Kidney (tissue), 14 donors: ENCODE data around the gene RASAL1. TPM values are rescaled to one million over a fixed set of nuclear protein-coding genes. Genes with fewer than 3 reads are reported as not detected.

Experiments
- DNase-seq, 5 donors: peaks; one replicate each; pipeline ENCODE4 v3.0.0-alpha.2; 2013 to 2020
- FAIRE-seq: peaks from 2 replicates; lab custom pipeline; 2012; peaks lifted over from hg19 to GRCh38; lab: Jason Lieb, UNC
- H3K27ac ChIP-seq, 2 donors: one replicate each; pipeline ENCODE4 v1.7.0; 2013; ENCODE audit warnings: low read depth in 2 of 2, low read length in 2 of 2, inconsistent platforms in 1 of 2
- H3K27me3 ChIP-seq: one replicate; pipeline ENCODE4 v1.7.1; 2013; ENCODE audit warnings: low read length, inconsistent platforms; ENCODE audit not compliant: control insufficient read depth, insufficient read depth
- H3K36me3 ChIP-seq, 3 donors: one replicate each; pipeline versions ENCODE4 v1.7.0 to v1.7.1; 2013; ENCODE audit warnings: low read length in 3 of 3, control low read depth in 1 of 3, inconsistent platforms in 1 of 3; ENCODE audit not compliant: insufficient read depth in 3 of 3, control insufficient read depth in 2 of 3
- H3K4me1 ChIP-seq, 3 donors: one replicate each; pipeline versions ENCODE4 v1.7.0 to v1.7.1; 2013; ENCODE audit warnings: low read length in 3 of 3, inconsistent platforms in 1 of 3, low read depth in 1 of 3; ENCODE audit not compliant: control insufficient read depth in 2 of 3, insufficient read depth in 2 of 3
- H3K4me3 ChIP-seq, 3 donors: one replicate each; pipeline versions ENCODE4 v1.7.0 to v1.8.1; 2013; ENCODE audit warnings: low read length in 3 of 3, control low read depth in 1 of 3, inconsistent platforms in 1 of 3
- H3K9ac ChIP-seq, 3 donors: one replicate each; pipeline versions ENCODE4 v1.7.0 to v1.7.1; 2013; ENCODE audit warnings: low read length in 3 of 3, control low read depth in 1 of 3, inconsistent platforms in 1 of 3
- H3K9me3 ChIP-seq, 3 donors: one replicate each; pipeline versions ENCODE4 v1.7.0 to v1.7.1; 2013; ENCODE audit warnings: low read length in 3 of 3, control low read depth in 1 of 3, inconsistent platforms in 1 of 3; ENCODE audit not compliant: control insufficient read depth in 2 of 3, insufficient read depth in 1 of 3
- CTCF ChIP-seq: IDR thresholded peaks from 3 replicates; pipeline ENCODE4 v1.5.1; 2012; ENCODE audit warnings: mild to moderate bottlenecking, moderate library complexity, borderline replicate concordance; ENCODE audit not compliant: insufficient read depth; ENCODE audit errors: extremely low read depth
- intact Hi-C: fragments of 100-400 bp; cut with DNase I; formaldehyde crosslinking; loops from one replicate; pipeline ENCODE4 v1.11.1; 2022
- polyA plus RNA-seq: library from polyadenylated mRNA; stranded (reverse); fragments of 350-450 nt; fragmentation: Illumina TruSeq; extraction: RNeasy Lipid Tissue Mini Kit (QIAGEN cat#74804); gene quantifications from one replicate; pipeline ENCODE4 v1.2.3, GENCODE V29; 2014; ENCODE audit warnings: low read depth, low replicate concordance; ENCODE audit not compliant: insufficient read depth
- total RNA-seq: library from RNA; stranded (reverse); fragmentation: NEBNext Ultra II Directional; extraction: Animal tissue kit (Norgen Biotek cat#: 25700); gene quantifications from one replicate; pipeline ENCODE4 v1.2.1, GENCODE V29; 2021
- donor health status: control.
- donor health status: control.
- donor health status: control.
- donor health status: control.
- donor health status: control.
- donor health status: DM: yes; HTN: yes; CAD: no.
- donor health status: Normal renal cell carcinoma (clear cell type).

The RASAL1 gene
- total and polyA plus RNA-seq, 2 donors from 2014 or later: 23.5 to 58.3 TPM

GRCh38 chr12:113103756-113104450, 31.7 kb downstream of the RASAL1 start:
- no peak for FAIRE-seq
- Histone ChIP-seq H3K9ac (no peak overlapping the region), H3K9me3 (no peaks in the 10 kb centered on the region), H3K4me3 (no peak overlapping the region), H3K27ac (no peak overlapping the region), H3K4me1 (peaks cover 0 to 2% (median 0%) of the 10 kb centered on the region in 3 donors), H3K36me3 (no peaks in the 10 kb centered on the region), H3K27me3 (no peaks in the 10 kb centered on the region)
- TF ChIP-seq CTCF: no peak
- intact Hi-C loops: no loop called here
- peak; percentile 61 to 79 (median 76) for DNase-seq

- Histone ChIP-seq H3K27me3 (no peaks in the 10 kb centered on the region), H3K36me3 (no peaks in the 10 kb centered on the region), H3K9me3 (no peaks in the 10 kb centered on the region), H3K4me3 (no peak overlapping the region), H3K4me1 (peaks cover 0 to 10% (median 0%) of the 10 kb centered on the region in 3 donors), H3K9ac (no peak overlapping the region), H3K27ac (no peak overlapping the region)
- DNase-seq (no peak), FAIRE-seq (no peak)
- intact Hi-C loops: no loop called here
- no peak for TF ChIP-seq CTCF
Observed at GRCh38 chr12:113102811-113103210, 32.8 kb downstream of the RASAL1 start.

- H3K27me3 ChIP-seq: no peaks in the 10 kb centered on the region
- no peak for FAIRE-seq
- no peak overlapping the region for H3K4me3 ChIP-seq
- H3K36me3 ChIP-seq: no peaks in the 10 kb centered on the region
- H3K9ac ChIP-seq: no peak overlapping the region
- peaks cover 0 to 10% (median 0%) of the 10 kb centered on the region in 3 donors for H3K4me1 ChIP-seq
- TF ChIP-seq CTCF: no peak
- intact Hi-C loops: no loop called here
- peak in 1 of 5 donors; percentile 54 for DNase-seq
- H3K27ac ChIP-seq: no peak overlapping the region
- no peaks in the 10 kb centered on the region for H3K9me3 ChIP-seq
Observed at GRCh38 chr12:113101751-113102150, 33.8 kb downstream of the RASAL1 start.
